Measurements from ENCODE around the gene SLC2A10. TPM values are rescaled to one million over a fixed set of nuclear protein-coding genes. Genes with fewer than 3 reads are reported as not detected.

SLC2A10 gene
- total and polyA plus RNA-seq, 2 experiments from 2014 or later: 4.9 to 14.6 TPM

DNA sequence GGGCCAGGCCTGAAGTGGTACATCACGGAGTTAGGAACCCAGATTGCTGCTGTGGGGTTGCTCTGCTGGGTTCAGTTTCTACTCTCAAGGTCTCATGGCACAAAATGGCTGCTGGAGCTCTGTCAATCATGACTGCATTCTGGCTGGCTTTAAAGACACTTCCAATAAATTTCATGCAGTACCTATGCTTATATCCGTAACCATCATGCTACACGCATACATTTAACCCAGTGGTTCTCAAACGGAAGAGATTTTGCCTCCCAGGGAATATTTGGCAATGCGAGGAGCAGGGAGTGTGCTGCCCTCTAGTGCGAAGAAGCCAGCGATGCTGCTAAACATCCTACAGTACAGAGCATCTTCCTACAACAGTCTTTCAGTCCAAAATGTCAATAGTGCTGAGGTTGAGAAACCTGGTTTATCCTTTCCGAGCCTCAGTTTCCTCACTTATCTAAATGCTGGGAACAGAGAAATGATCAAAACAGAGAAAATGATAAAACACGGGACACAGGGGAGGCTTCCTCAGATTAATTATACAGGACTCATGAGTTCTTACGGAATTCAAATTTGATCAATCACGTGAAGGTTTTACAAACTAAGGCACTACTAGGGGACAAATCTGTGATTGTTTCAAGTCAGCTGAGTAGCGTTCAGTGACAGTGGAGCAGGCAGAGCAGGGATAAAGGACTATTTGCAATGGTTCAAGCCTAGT lies 9.6 kb upstream of the SLC2A10 start:
- H3K4me1 ChIP-seq (ENCODE audit: insufficient read depth): peaks cover 15% of the 10 kb centered on the region
- H3K27me3 ChIP-seq (ENCODE audit: insufficient read depth): no peaks in the 10 kb centered on the region
- no peaks in the 10 kb centered on the region for H3K9me2 ChIP-seq (ENCODE audit: insufficient read depth)
- DNase-seq (ENCODE audit: low spot score): peak; percentile 82
- Mint-ChIP-seq H3K4me3 (no peak overlapping the region; the same call in 2 of the 3 replicates), H3K4me1 (peaks cover 22% of the 10 kb centered on the region), H3K27me3 (ENCODE audit: insufficient read depth, low read depth, poor library complexity) (no peaks in the 10 kb centered on the region), H3K36me3 (ENCODE audit: low read depth) (no peaks in the 10 kb centered on the region; the same call in 2 of the 3 replicates), H3K27ac (no peak overlapping the region), H3K9me3 (peaks cover 6% of the 10 kb centered on the region)
- H3K36me3 ChIP-seq (ENCODE audit: insufficient read depth): no peaks in the 10 kb centered on the region
- H3K4me2 ChIP-seq: no peak overlapping the region
- no peak overlapping the region for H3K4me3 ChIP-seq
- TF ChIP-seq, protein P1, sequence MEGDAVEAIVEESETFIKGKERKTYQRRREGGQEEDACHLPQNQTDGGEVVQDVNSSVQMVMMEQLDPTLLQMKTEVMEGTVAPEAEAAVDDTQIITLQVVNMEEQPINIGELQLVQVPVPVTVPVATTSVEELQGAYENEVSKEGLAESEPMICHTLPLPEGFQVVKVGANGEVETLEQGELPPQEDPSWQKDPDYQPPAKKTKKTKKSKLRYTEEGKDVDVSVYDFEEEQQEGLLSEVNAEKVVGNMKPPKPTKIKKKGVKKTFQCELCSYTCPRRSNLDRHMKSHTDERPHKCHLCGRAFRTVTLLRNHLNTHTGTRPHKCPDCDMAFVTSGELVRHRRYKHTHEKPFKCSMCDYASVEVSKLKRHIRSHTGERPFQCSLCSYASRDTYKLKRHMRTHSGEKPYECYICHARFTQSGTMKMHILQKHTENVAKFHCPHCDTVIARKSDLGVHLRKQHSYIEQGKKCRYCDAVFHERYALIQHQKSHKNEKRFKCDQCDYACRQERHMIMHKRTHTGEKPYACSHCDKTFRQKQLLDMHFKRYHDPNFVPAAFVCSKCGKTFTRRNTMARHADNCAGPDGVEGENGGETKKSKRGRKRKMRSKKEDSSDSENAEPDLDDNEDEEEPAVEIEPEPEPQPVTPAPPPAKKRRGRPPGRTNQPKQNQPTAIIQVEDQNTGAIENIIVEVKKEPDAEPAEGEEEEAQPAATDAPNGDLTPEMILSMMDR (conservative IDR thresholded peaks at IDR 0.05; ENCODE audit: low read depth in 2 of 2): peak; percentile 89 to 94
- no peak for TF ChIP-seq NANOG (IDR thresholded peaks at IDR 0.05; ENCODE audit: borderline replicate concordance)
- H4K20me1 ChIP-seq (replicated peaks; ENCODE audit: insufficient read depth): no peaks in the 10 kb centered on the region
- no peaks in the 10 kb centered on the region for H3K79me2 ChIP-seq (replicated peaks; ENCODE audit: insufficient read depth)
- no peak overlapping the region for H2AFZ ChIP-seq
- H3K27ac ChIP-seq (ENCODE audit: low read depth): no peak overlapping the region
- no peaks in the 10 kb centered on the region for H3F3A ChIP-seq (replicated peaks; ENCODE audit: low read depth)
- ATAC-seq: peak; percentile 84

DNA sequence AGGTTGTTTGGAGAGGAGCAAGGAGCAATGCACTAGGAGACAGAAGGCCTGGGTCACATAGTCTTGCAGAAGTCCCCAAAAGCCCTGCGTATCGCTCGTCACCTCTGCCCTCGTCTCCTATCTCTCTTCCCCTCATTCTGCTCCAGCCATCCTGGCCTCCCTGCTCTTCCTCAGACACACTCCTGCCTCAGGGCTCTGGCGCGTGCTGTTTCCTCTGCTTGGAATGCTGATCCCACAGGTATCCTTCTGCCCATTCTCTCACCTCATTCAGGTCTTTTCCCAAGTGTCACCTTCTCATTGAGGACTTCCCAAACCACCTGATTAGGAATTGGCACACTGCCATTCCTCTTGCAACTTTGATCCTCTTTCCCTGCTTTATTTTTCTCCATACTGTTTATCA lies 9.0 kb upstream of the SLC2A10 start:
- Histone ChIP-seq H2AFZ (no peak overlapping the region), H3K4me1 (ENCODE audit: insufficient read depth) (peaks cover 18% of the 10 kb centered on the region), H3F3A (replicated peaks; ENCODE audit: low read depth) (no peaks in the 10 kb centered on the region), H3K9me2 (ENCODE audit: insufficient read depth) (no peaks in the 10 kb centered on the region), H3K27ac (ENCODE audit: low read depth) (no peak overlapping the region), H3K27me3 (ENCODE audit: insufficient read depth) (no peaks in the 10 kb centered on the region), H3K4me3 (no peak overlapping the region), H4K20me1 (replicated peaks; ENCODE audit: insufficient read depth) (no peaks in the 10 kb centered on the region), H3K36me3 (ENCODE audit: insufficient read depth) (no peaks in the 10 kb centered on the region), H3K4me2 (no peak overlapping the region), H3K79me2 (replicated peaks; ENCODE audit: insufficient read depth) (no peaks in the 10 kb centered on the region)
- Mint-ChIP-seq H3K4me3 (no peak overlapping the region), H3K27ac (no peak overlapping the region), H3K4me1 (peaks cover 26% of the 10 kb centered on the region), H3K36me3 (ENCODE audit: low read depth) (no peaks in the 10 kb centered on the region; the same call in 2 of the 3 replicates), H3K9me3 (peaks cover 11% of the 10 kb centered on the region), H3K27me3 (ENCODE audit: insufficient read depth, low read depth, poor library complexity) (no peaks in the 10 kb centered on the region)
- DNase-seq (ENCODE audit: low spot score): no peak
- TF ChIP-seq NANOG (IDR thresholded peaks at IDR 0.05; ENCODE audit: borderline replicate concordance) (no peak), POLR2AphosphoS5 (IDR thresholded peaks at IDR 0.05; ENCODE audit: low read depth) (no peak), EZH2 (IDR thresholded peaks at IDR 0.05; ENCODE audit: low read depth, unreplicated experiment) (no peak), ZNF114 (CRISPR knock-in tag; IDR thresholded peaks at IDR 0.05) (no peak), EZH2phosphoT487 (IDR thresholded peaks at IDR 0.05; ENCODE audit: unreplicated experiment) (no peak), JUNB (IDR thresholded peaks at IDR 0.05; ENCODE audit: unreplicated experiment) (no peak)
- TF ChIP-seq, protein P1 (conservative IDR thresholded peaks at IDR 0.05; ENCODE audit: low read depth in 2 of 2): no peak
- TF ChIP-seq, protein P2, sequence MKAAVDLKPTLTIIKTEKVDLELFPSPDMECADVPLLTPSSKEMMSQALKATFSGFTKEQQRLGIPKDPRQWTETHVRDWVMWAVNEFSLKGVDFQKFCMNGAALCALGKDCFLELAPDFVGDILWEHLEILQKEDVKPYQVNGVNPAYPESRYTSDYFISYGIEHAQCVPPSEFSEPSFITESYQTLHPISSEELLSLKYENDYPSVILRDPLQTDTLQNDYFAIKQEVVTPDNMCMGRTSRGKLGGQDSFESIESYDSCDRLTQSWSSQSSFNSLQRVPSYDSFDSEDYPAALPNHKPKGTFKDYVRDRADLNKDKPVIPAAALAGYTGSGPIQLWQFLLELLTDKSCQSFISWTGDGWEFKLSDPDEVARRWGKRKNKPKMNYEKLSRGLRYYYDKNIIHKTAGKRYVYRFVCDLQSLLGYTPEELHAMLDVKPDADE (IDR thresholded peaks at IDR 0.05): no peak
- TF ChIP-seq, protein P3, sequence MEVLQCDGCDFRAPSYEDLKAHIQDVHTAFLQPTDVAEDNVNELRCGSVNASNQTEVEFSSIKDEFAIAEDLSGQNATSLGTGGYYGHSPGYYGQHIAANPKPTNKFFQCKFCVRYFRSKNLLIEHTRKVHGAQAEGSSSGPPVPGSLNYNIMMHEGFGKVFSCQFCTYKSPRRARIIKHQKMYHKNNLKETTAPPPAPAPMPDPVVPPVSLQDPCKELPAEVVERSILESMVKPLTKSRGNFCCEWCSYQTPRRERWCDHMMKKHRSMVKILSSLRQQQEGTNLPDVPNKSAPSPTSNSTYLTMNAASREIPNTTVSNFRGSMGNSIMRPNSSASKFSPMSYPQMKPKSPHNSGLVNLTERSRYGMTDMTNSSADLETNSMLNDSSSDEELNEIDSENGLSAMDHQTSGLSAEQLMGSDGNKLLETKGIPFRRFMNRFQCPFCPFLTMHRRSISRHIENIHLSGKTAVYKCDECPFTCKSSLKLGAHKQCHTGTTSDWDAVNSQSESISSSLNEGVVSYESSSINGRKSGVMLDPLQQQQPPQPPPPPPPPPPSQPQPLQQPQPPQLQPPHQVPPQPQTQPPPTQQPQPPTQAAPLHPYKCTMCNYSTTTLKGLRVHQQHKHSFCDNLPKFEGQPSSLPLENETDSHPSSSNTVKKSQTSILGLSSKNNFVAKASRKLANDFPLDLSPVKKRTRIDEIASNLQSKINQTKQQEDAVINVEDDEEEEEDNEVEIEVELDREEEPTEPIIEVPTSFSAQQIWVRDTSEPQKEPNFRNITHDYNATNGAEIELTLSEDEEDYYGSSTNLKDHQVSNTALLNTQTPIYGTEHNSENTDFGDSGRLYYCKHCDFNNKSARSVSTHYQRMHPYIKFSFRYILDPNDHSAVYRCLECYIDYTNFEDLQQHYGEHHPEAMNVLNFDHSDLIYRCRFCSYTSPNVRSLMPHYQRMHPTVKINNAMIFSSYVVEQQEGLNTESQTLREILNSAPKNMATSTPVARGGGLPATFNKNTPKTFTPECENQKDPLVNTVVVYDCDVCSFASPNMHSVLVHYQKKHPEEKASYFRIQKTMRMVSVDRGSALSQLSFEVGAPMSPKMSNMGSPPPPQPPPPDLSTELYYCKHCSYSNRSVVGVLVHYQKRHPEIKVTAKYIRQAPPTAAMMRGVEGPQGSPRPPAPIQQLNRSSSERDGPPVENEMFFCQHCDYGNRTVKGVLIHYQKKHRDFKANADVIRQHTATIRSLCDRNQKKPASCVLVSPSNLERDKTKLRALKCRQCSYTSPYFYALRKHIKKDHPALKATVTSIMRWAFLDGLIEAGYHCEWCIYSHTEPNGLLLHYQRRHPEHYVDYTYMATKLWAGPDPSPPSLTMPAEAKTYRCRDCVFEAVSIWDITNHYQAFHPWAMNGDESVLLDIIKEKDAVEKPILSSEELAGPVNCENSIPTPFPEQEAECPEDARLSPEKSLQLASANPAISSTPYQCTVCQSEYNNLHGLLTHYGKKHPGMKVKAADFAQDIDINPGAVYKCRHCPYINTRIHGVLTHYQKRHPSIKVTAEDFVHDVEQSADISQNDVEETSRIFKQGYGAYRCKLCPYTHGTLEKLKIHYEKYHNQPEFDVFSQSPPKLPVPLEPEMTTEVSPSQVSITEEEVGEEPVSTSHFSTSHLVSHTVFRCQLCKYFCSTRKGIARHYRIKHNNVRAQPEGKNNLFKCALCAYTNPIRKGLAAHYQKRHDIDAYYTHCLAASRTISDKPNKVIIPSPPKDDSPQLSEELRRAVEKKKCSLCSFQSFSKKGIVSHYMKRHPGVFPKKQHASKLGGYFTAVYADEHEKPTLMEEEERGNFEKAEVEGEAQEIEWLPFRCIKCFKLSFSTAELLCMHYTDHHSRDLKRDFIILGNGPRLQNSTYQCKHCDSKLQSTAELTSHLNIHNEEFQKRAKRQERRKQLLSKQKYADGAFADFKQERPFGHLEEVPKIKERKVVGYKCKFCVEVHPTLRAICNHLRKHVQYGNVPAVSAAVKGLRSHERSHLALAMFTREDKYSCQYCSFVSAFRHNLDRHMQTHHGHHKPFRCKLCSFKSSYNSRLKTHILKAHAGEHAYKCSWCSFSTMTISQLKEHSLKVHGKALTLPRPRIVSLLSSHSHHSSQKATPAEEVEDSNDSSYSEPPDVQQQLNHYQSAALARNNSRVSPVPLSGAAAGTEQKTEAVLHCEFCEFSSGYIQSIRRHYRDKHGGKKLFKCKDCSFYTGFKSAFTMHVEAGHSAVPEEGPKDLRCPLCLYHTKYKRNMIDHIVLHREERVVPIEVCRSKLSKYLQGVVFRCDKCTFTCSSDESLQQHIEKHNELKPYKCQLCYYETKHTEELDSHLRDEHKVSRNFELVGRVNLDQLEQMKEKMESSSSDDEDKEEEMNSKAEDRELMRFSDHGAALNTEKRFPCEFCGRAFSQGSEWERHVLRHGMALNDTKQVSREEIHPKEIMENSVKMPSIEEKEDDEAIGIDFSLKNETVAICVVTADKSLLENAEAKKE (CRISPR knock-in tag; IDR thresholded peaks at IDR 0.05): no peak
- ATAC-seq: no peak

Measured in GM23338 (cell line).